OCI-LY7 (cell line): ENCODE measurements around the gene NPIPB2.

ENCODE experiments used
- EZH2phosphoT487 ChIP-seq: fragments of 200-600 bp; sonication (generic); IDR thresholded peaks from 2 replicates; pipeline ENCODE4 v1.6.1; 2018; ENCODE audit warnings: low read depth, borderline replicate concordance, mild to moderate bottlenecking, mixed run types, antibody characterized with exemption, low read length, moderate library complexity, mixed read lengths
- TF ChIP-seq, protein P1 (sequence below): fragments of 200-600 bp; sonication (generic); conservative IDR thresholded peaks from 2 replicates; pipeline ENCODE4 v1.5.1; 2014; ENCODE audit warnings: mild to moderate bottlenecking, antibody characterized with exemption, low read length, moderate library complexity, mixed read lengths

DNA sequence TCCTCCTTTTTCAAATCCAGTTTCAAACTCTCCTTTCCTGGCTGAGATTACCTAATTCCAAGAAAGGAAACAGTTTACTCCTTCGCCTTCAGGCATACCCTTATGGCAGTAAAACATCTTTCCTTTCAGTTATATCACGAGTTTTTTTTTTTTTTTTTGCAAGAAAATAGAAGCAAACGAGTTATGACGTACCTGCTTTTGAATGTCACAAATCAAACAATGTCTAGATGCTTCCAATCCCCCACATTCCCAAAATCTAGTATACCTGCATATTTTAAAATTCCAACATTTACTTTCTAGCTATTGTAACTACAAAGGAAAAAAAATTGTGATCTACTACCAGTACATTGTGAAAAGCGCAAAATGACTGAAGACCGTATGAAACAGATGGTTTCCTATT, 55.0 kb downstream of the NPIPB2 start:
- TF ChIP-seq, protein P1, sequence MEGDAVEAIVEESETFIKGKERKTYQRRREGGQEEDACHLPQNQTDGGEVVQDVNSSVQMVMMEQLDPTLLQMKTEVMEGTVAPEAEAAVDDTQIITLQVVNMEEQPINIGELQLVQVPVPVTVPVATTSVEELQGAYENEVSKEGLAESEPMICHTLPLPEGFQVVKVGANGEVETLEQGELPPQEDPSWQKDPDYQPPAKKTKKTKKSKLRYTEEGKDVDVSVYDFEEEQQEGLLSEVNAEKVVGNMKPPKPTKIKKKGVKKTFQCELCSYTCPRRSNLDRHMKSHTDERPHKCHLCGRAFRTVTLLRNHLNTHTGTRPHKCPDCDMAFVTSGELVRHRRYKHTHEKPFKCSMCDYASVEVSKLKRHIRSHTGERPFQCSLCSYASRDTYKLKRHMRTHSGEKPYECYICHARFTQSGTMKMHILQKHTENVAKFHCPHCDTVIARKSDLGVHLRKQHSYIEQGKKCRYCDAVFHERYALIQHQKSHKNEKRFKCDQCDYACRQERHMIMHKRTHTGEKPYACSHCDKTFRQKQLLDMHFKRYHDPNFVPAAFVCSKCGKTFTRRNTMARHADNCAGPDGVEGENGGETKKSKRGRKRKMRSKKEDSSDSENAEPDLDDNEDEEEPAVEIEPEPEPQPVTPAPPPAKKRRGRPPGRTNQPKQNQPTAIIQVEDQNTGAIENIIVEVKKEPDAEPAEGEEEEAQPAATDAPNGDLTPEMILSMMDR = no peak
- TF ChIP-seq EZH2phosphoT487 = no peak
